HG03280 (cell line): Measurements from ENCODE around the gene BCKDHA.
"Not testable (repeated sequence)": the region's sequence is repeated elsewhere in the genome, so short reads cannot be mapped to it uniquely, and the experiment has no call there.

Source experiments
- ATAC-seq: cut with Tn5 transposase; IDR thresholded peaks from one replicate; pipeline ENCODE4 v1.9.1; 2021; ENCODE audit warnings: mild to moderate bottlenecking, moderate library complexity; ENCODE audit not compliant: unreplicated experiment

Gene BCKDHA

DNA sequence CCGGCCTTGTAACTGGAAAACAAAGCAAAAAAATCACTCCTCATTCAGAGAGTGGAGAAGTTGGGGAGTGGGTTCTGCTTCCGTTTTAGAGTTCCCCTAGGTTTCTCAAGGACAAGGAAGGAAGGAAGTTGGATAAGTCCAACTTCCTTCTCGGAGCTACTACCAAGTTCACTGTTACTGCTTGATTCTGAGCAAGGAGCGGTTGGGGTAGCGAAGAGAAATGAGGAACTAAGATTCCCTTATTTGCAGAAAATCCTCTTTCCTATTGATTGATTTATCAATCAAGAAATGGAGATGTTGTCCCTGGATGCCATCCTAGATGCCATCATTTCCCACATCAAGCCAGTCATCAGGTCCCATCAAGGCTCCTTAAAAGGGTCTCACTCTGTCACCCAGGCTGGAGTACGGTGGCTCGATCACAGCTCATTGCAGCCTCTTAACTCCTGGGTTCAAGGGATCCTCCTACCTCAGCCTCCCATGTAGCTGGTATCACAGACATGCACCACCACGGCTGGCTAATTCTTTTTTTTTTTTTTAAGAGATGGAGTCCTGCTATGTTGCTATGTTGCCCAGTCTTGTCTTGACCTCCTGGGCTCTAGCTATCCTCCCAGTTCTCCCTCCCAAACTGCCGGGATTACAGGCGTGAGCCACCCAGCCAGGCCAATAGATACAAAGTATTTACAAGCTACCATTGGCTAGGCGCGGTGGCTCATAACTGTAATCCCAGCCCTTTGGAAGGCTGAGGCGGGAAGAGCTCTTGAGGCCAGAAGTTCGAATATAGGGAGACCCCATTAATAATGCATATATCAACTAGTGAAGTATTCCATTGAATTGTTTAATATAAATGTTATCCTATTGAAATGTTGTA, 32.9 kb upstream of the BCKDHA start:
- no peak for ATAC-seq

DNA sequence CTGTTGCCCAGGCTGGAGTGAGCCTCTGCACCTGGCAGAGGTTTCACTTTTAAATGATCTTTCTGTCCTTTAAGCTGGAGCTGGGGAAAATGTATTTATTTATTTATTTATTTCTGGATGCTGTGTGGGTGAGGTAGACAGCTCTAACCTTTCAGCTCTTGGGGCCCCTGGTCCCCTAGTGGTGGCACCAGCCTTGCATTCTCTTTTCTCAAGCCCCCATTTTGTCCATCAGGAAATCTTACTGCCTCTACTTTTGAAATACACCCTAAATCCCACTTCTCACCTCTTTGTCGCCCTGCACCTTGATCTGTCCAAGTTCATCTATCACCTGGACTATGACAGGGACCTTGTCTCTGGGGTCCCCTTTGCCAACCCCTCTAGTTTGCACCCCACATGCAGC, 31.5 kb upstream of the BCKDHA start:
- ATAC-seq, result no peak

DNA sequence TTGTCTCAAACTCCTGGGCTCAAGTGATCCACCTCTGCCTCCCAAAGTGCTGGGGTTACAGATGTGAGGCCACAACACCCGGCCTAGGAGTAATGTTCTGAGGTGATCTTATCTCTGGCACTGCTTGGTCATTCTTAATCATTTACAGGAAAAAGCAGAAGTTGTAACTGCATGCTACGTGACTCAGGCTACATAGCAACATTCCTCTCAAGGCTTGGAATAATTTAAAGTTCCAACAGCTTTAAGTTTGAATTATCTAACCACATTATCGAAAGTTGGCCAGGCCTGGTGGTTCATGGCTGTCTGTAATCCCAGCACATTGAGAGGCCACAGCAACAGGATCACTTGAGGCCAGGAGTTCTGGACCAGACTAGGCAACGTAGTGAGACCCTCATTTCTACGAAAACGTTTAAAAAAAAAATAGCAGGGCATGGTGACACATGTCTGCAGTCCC, 29.7 kb upstream of the BCKDHA start:
- no peak for ATAC-seq

DNA sequence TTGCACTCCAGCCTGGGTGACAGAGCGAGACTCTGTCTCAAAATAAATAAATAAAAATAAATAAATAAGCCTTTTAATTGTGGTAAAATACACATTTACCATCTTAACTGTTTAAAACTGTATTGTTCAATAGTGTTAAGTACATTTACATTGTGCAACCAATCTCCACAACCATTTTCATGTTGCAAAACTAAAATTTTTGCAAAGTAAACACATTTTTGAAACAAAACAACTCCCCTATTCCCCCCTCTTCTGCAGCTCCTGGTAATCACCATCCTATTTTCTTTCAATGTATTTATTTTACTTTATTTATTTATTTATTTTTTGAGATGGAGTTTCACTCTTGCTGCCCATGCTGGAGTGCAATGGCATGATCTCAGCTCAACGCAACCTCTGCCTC, 27.8 kb upstream of the BCKDHA start:
- ATAC-seq, result no peak

DNA sequence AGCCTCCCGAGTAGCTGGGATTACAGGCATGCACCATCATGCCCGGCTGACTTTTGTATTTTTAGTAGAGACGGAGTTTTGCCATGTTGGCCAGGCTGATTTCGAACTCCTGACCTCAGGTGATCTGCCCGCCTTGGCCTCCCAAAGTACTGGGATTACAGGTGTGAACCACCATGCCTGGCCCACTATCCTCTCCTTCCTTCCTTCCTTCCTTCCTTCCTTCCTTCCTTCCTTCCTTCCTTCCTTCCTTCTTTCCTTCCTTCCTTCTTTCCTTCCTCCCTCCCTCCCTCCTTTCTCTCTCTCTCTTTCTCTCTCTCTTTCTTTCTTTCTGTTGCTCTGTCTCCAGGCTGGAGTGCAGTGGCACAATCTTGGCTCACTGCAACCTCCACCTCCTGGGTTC, 26.5 kb upstream of the BCKDHA start:
- ATAC-seq, result not testable (repeated sequence)

DNA sequence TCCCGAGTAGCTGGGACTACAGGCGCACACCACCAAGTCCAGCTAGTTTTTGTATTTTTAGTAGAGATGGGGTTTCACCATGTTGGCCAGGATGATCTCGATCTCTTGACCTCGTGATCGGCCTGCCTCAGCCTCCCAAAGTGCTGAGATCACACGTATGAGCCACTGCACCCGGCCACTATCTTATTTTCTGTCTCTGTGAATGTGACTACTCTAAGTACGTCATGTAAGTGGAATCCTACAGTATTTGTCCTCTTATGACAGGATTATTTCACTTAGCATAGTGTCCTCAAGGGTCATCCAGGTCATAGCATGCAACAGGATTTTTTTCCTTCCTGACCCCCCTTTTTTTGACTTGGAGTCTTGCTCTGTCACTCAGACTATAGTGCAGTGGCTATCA, 26.1 kb upstream of the BCKDHA start:
- no peak for ATAC-seq

- no peak for ATAC-seq
Observed at GRCh38 chr19:41372501-41372900, 25.1 kb upstream of the BCKDHA start.

- no peak for ATAC-seq
Observed at GRCh38 chr19:41373993-41374392, 23.6 kb upstream of the BCKDHA start.

- ATAC-seq, result no peak
Observed at GRCh38 chr19:41376241-41376997, 21.2 kb upstream of the BCKDHA start, which contains the start of gene TMEM91. Gene TMEM91 (plus strand): TSS chr19:41376533. CDS start chr19:41378310, 1,777 bp downstream.

- no peak for ATAC-seq
Observed at GRCh38 chr19:41376998-41377365, 20.6 kb upstream of the BCKDHA start.

- ATAC-seq, result no peak
Observed at GRCh38 chr19:41377977-41378709, 19.5 kb upstream of the BCKDHA start.

DNA sequence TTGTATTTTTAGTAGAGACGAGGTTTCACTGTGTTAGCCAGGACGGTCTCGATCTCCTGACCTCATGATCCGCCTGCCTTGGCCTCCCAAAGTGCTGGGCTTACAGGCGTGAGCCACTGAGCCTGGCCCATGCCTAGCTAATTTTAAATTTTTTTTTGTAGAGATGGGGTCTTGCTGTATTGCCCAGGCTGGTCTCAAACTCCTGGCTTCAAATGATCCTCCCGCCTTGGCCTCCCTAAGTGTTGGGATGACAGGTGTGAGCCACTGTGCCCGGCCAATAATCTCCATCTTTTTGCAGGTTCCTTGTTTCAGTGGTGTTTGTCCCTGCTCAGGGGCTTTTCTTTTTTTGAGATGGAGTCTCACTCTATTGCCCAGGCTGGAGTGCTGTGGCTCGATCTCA, 16.1 kb upstream of the BCKDHA start:
- not testable (repeated sequence) for ATAC-seq

DNA sequence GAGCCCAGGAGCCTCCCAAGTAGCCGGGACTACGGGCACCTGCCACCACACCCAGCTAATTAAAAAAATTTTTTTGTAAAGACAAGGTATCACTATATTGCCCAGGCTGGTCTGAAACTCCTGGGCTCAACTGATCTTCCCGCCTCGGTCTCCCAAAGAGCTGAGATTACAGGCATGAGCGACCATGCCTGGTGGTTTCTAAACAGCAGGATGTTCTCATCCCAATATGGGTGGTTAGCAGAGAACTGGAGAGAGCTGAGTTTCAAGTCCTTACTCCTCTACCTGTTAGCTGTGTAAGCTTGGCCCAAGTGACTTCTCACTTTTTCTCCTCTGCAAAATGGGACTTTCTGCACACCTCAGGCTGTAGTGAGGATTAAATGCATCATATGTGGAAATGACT, 13.3 kb upstream of the BCKDHA start:
- ATAC-seq, result no peak

- ATAC-seq, result no peak
Observed at GRCh38 chr19:41386442-41386841, 11.2 kb upstream of the BCKDHA start.

DNA sequence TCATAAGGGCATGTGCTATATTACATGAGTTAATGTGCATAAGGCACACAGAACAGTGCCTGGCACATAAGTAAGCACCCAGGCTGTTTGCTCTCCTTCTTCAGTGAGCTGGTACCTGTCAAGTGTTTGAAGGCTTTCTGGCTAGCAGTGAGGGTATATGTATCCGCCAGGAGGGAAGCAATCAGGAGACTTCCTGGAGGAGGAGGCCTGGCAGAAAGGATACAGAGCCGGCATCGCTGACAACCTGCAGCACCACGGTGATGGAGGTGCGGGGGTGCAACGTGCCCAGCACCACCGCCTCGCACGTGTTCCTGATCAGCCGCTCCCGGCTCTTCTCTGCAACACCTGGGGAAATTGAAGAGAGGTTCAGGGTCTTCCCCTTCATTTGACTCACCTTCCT, 6.0 kb upstream of the BCKDHA start:
- ATAC-seq, result no peak

GRCh38 chr19:41392775-41393174, 4.8 kb upstream of the BCKDHA start:
- no peak for ATAC-seq

DNA sequence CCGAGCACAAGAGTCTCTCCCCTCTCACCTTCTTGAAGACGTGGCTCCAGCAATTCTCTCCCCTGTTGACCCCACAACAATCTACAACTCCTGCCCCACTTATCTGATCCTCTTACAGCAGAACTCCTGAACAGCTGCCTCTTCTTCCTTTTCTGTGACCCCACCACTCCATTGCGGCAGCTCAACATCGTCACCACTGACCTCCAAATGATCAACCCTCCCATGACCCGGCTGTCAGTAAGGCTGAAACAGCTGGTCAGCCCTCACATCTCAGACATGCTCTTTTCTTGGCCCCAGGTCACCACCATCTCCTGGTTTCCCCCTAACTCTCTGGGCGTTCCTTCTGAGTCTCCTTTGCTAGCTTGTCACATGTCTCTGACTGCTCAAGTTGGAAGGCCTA, 2.3 kb upstream of the BCKDHA start:
- ATAC-seq, result no peak

DNA sequence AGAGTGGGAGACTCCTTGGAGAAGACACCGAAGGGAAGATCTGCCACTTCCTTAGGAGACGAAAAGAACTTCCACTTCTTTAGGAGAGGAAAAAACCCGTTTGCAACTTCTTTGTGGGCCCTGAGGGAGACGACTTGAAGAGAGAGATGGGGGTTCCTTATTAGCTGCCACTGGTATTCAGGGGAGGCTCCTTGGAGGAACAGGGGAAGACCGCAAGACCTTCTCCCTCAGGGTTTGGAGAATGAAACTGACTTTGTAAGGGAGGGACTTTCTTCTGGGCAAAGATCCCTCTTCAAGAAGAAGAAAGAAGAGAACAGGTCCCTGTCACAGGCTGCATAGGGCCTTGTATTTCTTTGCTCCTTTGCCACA, 416 bp downstream of the BCKDHA start:
- ATAC-seq, result no peak

DNA sequence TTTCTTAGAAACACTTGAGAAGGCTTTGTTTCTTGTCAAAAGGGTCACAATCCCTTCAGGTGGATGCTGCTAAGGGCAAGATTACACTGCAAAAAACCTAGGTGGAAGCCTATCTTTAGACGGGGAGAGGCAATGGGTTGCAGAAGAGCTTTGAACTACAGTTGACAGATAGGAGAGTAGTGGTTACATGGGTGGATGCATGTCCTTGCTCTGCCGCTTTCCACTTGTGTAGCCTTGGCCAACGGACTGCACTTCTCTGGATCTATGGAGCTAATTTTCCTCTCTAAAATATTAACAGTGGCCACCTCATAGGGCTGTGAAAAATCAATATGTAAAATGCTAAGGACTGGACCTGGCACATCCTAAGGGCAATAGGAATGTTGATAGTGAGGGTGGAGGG, 980 bp downstream of the BCKDHA start:
- no peak for ATAC-seq

DNA sequence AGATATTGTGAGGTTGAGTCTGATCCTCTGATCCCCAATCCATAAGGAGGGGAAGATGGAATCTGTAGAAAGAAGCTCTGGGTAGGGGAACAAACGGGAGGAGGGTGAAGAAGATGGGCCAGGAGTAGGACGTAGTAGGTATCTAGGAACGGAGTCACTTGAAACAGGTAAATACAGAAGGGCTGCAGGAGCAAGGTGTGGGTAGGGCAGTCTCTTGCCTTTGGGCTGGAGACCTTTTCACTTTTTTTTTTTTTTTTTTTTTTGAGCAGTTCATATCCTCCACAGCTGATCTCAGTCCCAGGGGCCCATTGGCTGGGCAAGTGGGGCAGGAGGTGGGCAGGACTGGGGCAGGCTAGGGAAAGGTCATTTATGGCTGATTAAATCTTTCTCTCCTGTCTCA, 1.5 kb downstream of the BCKDHA start:
- ATAC-seq, result no peak

DNA sequence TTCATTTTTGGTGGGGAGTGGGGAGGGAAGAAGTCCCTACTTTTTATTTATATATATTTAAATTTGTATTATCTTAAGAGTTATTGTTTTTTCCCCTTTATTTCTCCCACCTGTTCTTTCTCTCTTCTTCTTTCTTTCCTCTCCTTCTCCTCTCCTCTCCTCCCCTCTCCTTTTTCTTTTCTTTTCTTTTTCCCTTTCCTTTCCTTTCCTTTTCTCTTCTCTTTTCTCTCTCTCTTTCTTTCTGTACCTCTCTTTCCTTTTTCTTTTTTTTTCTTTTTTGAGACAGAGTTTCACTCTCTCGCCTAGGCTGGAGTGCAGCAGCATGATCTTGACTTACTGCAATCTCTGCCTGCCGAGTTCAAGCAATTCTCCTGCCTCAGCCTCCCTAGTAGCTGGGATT, 1.9 kb downstream of the BCKDHA start:
- no peak for ATAC-seq

GRCh38 chr19:41401483-41401882, 3.9 kb downstream of the BCKDHA start:
- ATAC-seq, result no peak
